A549 treated with AZD9567 at 1 μM for 4 hours (cell line): ENCODE data around the gene KCTD16. TPM values are rescaled to one million over a fixed set of nuclear protein-coding genes. Genes with fewer than 3 reads are reported as not detected.

Experiments used
- total RNA-seq: library from RNA; stranded (reverse); fragments of 200-300 nt; extraction: Qiagen RNA extraction; gene quantifications from 5 replicates; pipeline ENCODE4 v1.2.3, GENCODE V29; 2022; ENCODE audit not compliant: insufficient read depth

KCTD16 gene
- total RNA-seq = 0.01 to 0.04 TPM (median 0.03 TPM) in 4 of 5 replicates, not detected in the other

DNA sequence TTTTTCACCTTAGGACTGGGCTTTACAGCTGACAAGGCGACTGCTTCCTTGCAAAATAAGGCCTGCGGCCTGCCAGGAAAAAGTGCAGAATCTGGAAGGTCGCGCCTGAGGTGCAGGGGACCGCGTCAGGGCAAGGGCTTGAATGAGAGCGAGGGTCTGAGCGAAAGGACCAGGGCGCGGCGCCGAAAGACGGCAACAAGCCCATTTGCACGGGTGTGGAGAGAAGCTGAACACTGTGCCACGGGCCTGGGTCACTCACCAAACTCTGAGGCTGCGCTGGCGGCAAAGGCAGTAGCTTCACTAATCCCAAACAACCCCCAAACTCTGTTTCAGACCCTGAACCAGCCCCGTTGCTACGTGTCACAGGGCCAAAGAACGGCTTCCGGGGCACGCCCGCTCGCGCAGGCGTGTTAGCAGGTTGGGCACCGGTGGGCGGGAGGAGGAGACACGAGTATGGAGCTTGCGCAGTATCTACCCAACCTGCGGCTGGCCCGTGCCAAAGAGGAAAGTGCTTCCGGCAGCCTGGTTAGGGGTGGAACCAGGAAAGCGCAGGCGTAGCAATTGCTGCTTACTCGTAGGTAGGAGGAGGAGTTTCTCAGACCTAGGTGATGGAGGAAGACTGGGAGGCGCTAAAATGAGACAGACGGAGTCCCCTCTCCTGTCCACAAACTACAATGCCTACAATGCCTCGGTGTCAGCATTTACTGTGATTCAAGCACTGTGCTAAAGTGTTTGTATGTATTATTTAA is at the start of gene KCTD16, which contains the start of gene YIPF5:
KCTD16 (plus strand) TSS at position 598 of the 749 bp plus-strand sequence.
YIPF5 (minus strand) TSS at position 384 of the 749 bp plus-strand sequence. CDS start 704 bp downstream, outside the sequence.

Other genes starting within 250 kb of the KCTD16 start
- 65.9 to 76.0 TPM (median 69.8 TPM) in 5 replicates for gene YIPF5, start 214 bp upstream of the KCTD16 start, total RNA-seq